Naive B cell (primary cell): ENCODE results near the gene VANGL1. TPM values are rescaled to one million over a fixed set of nuclear protein-coding genes. Genes with fewer than 3 reads are reported as not detected.
A peak's percentile ranks its signal among the peaks of the same experiment; 100 is the strongest.
"Not testable (repeated sequence)": the region's sequence is repeated elsewhere in the genome, so short reads cannot be mapped to it uniquely, and the experiment has no call there.

Experiments
- ATAC-seq, 2 donors: fragments of 150-1000 bp; cut with Tn5 transposase; 2 replicates each; pipeline ENCODE4 v1.10.0; 2021; ENCODE audit warnings: low read depth in 2 of 2, mild to moderate bottlenecking in 2 of 2, moderate library complexity in 2 of 2
- DNase-seq: peaks from one replicate; pipeline ENCODE4 v3.0.0; 2022
- H3K27ac Mint-ChIP-seq, 6 donors: one replicate each; pipeline ENCODE4 v1.8.0; 2020 to 2022; ENCODE audit warnings: mild to moderate bottlenecking in 6 of 6, mixed read lengths in 6 of 6, moderate library complexity in 5 of 6, inconsistent platforms in 2 of 6
- H3K27me3 Mint-ChIP-seq, 3 donors: one replicate each; pipeline ENCODE4 v1.8.0; 2021 to 2022; ENCODE audit warnings: mixed read lengths in 3 of 3, mild to moderate bottlenecking in 1 of 3
- H3K36me3 Mint-ChIP-seq, 2 donors: one replicate each; pipeline ENCODE4 v1.8.0; 2020 to 2022; ENCODE audit warnings: mixed read lengths in 2 of 2, inconsistent platforms in 1 of 2, mild to moderate bottlenecking in 1 of 2
- H3K4me1 Mint-ChIP-seq, 3 donors: one replicate each; pipeline ENCODE4 v1.8.0; 2020 to 2022; ENCODE audit warnings: mixed read lengths in 3 of 3, inconsistent platforms in 1 of 3, mild to moderate bottlenecking in 1 of 3, moderate library complexity in 1 of 3
- H3K4me3 Mint-ChIP-seq, 8 donors: one replicate each; pipeline ENCODE4 v1.8.0; 2020 to 2022; ENCODE audit warnings: mild to moderate bottlenecking in 8 of 8, mixed read lengths in 8 of 8, moderate library complexity in 8 of 8, inconsistent platforms in 2 of 8
- H3K9me3 Mint-ChIP-seq, 7 donors: one replicate each; pipeline ENCODE4 v1.8.0; 2020 to 2022; ENCODE audit warnings: mixed read lengths in 7 of 7, mild to moderate bottlenecking in 5 of 7, inconsistent platforms in 2 of 7, moderate library complexity in 1 of 7
- polyA plus RNA-seq, 6 donors: library from polyadenylated mRNA; unstranded; fragments of 300-500 nt; fragmentation: Illumina TruSeq; gene quantifications; one replicate each; pipeline ENCODE4 v1.2.3, GENCODE V29; 2021; ENCODE audit warnings: low read depth in 6 of 6

Gene VANGL1
- polyA plus RNA-seq, 6 donors from 2014 or later = 0.09 to 0.55 (median 0.24) TPM; not detected in 1

GRCh38 chr1:115630342-115630741 is 11.4 kb upstream of the VANGL1 start:
- Mint-ChIP-seq H3K4me3 (no peak overlapping the region), H3K27me3 (peaks cover 0 to 8% (median 4%) of the 10 kb centered on the region in 3 donors), H3K4me1 (no peaks in the 10 kb centered on the region), H3K36me3 (peaks cover 0 to 8% of the 10 kb centered on the region in 2 donors), H3K27ac (peak overlapping the region in 1 of 6 donors; percentile 41), H3K9me3 (peaks cover 4 to 23% (median 9%) of the 10 kb centered on the region in 7 donors)
- DNase-seq (no peak), ATAC-seq (no peak)

GRCh38 chr1:115632251-115633026 is 9.3 kb upstream of the VANGL1 start:
- Mint-ChIP-seq H3K9me3 (peaks cover 9 to 41% (median 20%) of the 10 kb centered on the region in 7 donors), H3K27ac (no peak overlapping the region), H3K27me3 (peaks cover 4 to 16% (median 8%) of the 10 kb centered on the region in 3 donors), H3K36me3 (peaks cover 0 to 8% of the 10 kb centered on the region in 2 donors), H3K4me1 (no peaks in the 10 kb centered on the region), H3K4me3 (no peak overlapping the region)
- DNase-seq (no peak), ATAC-seq (no peak)

GRCh38 chr1:115633606-115634005 is 8.2 kb upstream of the VANGL1 start:
- Mint-ChIP-seq H3K9me3 (peaks cover 4 to 42% (median 16%) of the 10 kb centered on the region in 7 donors), H3K27me3 (peaks cover 4 to 25% (median 17%) of the 10 kb centered on the region in 3 donors)
- not testable (repeated sequence) for H3K36me3 Mint-ChIP-seq, H3K27ac Mint-ChIP-seq, DNase-seq, H3K4me1 Mint-ChIP-seq, H3K4me3 Mint-ChIP-seq, ATAC-seq

GRCh38 chr1:115637247-115637646 is 4.5 kb upstream of the VANGL1 start:
- not testable (repeated sequence) for H3K4me3 Mint-ChIP-seq, DNase-seq, H3K4me1 Mint-ChIP-seq, ATAC-seq, H3K27ac Mint-ChIP-seq
- H3K27me3 Mint-ChIP-seq = peaks cover 16 to 44% (median 32%) of the 10 kb centered on the region in 3 donors
- H3K9me3 Mint-ChIP-seq = peaks cover 9 to 56% (median 24%) of the 10 kb centered on the region in 7 donors
- peaks cover 0 to 20% of the 10 kb centered on the region in 2 donors for H3K36me3 Mint-ChIP-seq

GRCh38 chr1:115640384-115640783 is 1.4 kb upstream of the VANGL1 start:
- peaks cover 0 to 20% of the 10 kb centered on the region in 2 donors for H3K36me3 Mint-ChIP-seq
- H3K9me3 Mint-ChIP-seq = peaks cover 5 to 43% (median 21%) of the 10 kb centered on the region in 7 donors
- peaks cover 7 to 11% (median 10%) of the 10 kb centered on the region in 3 donors for H3K4me1 Mint-ChIP-seq
- H3K4me3 Mint-ChIP-seq = peak overlapping the region in 3 of 8 donors; percentile 77 to 82 (median 78)
- no peak for ATAC-seq
- DNase-seq = no peak
- no peak overlapping the region for H3K27ac Mint-ChIP-seq
- peaks cover 30 to 44% (median 32%) of the 10 kb centered on the region in 3 donors for H3K27me3 Mint-ChIP-seq

- peaks cover 28 to 32% (median 30%) of the 10 kb centered on the region in 3 donors for H3K27me3 Mint-ChIP-seq
- peaks cover 7 to 11% (median 10%) of the 10 kb centered on the region in 3 donors for H3K4me1 Mint-ChIP-seq
- peaks cover 0 to 20% of the 10 kb centered on the region in 2 donors for H3K36me3 Mint-ChIP-seq
- peaks cover 2 to 26% (median 10%) of the 10 kb centered on the region in 7 donors for H3K9me3 Mint-ChIP-seq
- H3K27ac Mint-ChIP-seq = no peak overlapping the region
- ATAC-seq = peak in 1 of 2 donors; percentile 30
- no peak for DNase-seq
- peak overlapping the region; percentile 20 to 87 (median 78) for H3K4me3 Mint-ChIP-seq
Measured at GRCh38 chr1:115642168-115643072, 650 bp downstream of the VANGL1 start.

DNA sequence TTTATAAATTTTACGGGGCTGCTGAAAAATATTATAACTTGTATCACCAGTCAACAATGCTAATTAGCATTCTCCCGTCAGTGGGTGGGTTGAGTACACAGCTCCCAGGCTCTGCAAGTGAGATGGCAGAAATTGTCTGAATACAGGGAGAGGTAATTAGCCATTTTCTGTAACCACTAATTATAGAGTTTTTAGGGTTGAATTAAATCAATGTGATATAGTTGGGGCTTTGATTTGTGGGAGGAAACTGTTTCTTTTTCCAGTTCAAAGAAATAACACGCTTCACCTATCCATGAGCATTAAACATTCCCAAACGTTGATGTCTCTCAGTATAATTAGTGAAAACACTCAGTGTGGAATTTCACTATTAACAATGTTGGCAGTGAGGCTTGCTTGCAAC is 1.5 kb downstream of the VANGL1 start:
- peak overlapping the region; percentile 20 to 87 (median 78) for H3K4me3 Mint-ChIP-seq

DNA sequence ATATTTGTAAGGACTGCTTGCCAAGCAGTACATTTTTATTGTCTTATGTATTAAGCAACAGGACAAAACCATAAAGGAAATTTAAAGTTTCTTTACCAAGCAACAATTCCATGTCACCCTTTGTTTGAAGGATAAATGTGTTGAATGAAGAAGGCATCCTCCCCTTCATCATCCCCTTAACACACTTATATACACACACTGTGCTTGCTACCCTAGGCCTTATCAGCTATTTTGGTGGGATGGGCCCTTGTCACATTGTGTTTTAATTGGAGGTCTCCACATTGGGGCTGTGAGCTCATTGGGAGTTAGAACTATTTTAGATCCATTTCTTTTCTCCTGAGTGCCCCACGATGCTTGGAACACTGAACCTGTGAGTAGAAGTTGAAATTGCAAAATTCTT is 1.9 kb downstream of the VANGL1 start:
- DNase-seq = no peak
- Mint-ChIP-seq H3K9me3 (peaks cover 2 to 19% (median 5%) of the 10 kb centered on the region in 7 donors), H3K36me3 (peaks cover 0 to 13% of the 10 kb centered on the region in 2 donors), H3K27ac (no peak overlapping the region), H3K4me3 (peak overlapping the region in 2 of 8 donors; percentile 20 to 35), H3K27me3 (peaks cover 19 to 30% (median 22%) of the 10 kb centered on the region in 3 donors), H3K4me1 (peaks cover 7 to 11% (median 10%) of the 10 kb centered on the region in 3 donors)
- no peak for ATAC-seq

More for the DNA sequence above, 1.5 kb downstream of the VANGL1 start:
- Mint-ChIP-seq H3K36me3 (peaks cover 0 to 17% of the 10 kb centered on the region in 2 donors), H3K27me3 (peaks cover 23 to 30% (median 26%) of the 10 kb centered on the region in 3 donors), H3K9me3 (peaks cover 2 to 24% (median 6%) of the 10 kb centered on the region in 7 donors), H3K4me1 (peaks cover 7 to 11% (median 10%) of the 10 kb centered on the region in 3 donors), H3K27ac (no peak overlapping the region)
- no peak for ATAC-seq
- no peak for DNase-seq

DNA sequence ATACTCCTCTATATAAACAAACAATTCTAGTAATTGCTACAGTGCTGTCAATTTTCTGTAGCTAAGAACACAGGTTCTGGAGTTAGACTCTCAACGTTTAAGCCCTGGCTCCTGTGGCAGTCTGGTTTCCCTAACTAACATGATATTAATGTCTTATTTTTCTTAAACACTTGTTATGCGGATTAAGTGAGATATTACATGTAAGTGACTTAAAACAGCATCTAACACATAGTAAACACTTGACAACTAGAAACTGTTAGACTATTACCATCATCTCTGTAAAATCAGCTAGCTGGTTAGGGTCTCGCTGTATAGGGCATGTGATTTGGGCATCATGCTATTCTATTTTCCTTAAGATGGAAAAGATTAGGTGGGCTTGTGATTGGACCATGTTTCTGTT is 2.3 kb downstream of the VANGL1 start:
- H3K4me3 Mint-ChIP-seq = peak overlapping the region in 1 of 8 donors; percentile 31
- H3K4me1 Mint-ChIP-seq = peaks cover 7 to 11% (median 10%) of the 10 kb centered on the region in 3 donors
- peaks cover 2 to 15% (median 5%) of the 10 kb centered on the region in 7 donors for H3K9me3 Mint-ChIP-seq
- peaks cover 0 to 10% of the 10 kb centered on the region in 2 donors for H3K36me3 Mint-ChIP-seq
- no peak overlapping the region for H3K27ac Mint-ChIP-seq
- ATAC-seq = no peak
- peaks cover 17 to 30% (median 20%) of the 10 kb centered on the region in 3 donors for H3K27me3 Mint-ChIP-seq
- DNase-seq = no peak

DNA sequence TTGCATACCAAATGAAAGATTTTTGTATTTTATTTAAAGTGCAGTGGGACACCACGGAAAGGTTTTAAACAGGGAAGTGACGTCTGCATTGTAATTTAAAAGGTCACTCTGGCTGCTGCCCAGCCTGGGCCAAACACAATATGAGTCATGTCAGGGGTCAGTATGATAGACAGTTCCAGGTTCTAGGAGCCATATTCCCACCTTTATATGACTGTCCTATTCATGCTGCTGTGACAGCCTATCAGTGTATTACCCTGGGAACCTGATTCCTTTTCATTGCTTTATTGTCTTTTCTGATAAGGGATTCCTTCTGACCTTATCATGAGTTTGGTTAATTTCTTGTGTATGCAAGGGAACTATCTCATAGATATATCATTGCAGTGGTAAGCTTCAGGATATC is 5.3 kb downstream of the VANGL1 start:
- Mint-ChIP-seq H3K27me3 (peaks cover 0 to 14% (median 0%) of the 10 kb centered on the region in 3 donors), H3K4me3 (no peak overlapping the region), H3K9me3 (no peaks in the 10 kb centered on the region), H3K27ac (no peak overlapping the region), H3K4me1 (peaks cover 0 to 7% (median 4%) of the 10 kb centered on the region in 3 donors), H3K36me3 (no peaks in the 10 kb centered on the region)
- DNase-seq (no peak), ATAC-seq (no peak)

- no peak for DNase-seq
- ATAC-seq = no peak
- H3K9me3 Mint-ChIP-seq = no peaks in the 10 kb centered on the region
- H3K4me1 Mint-ChIP-seq = peaks cover 0 to 7% (median 4%) of the 10 kb centered on the region in 3 donors
- H3K4me3 Mint-ChIP-seq = no peak overlapping the region
- peaks cover 0 to 14% (median 0%) of the 10 kb centered on the region in 3 donors for H3K27me3 Mint-ChIP-seq
- H3K36me3 Mint-ChIP-seq = no peaks in the 10 kb centered on the region
- no peak overlapping the region for H3K27ac Mint-ChIP-seq
Measured at GRCh38 chr1:115647507-115647906, 5.7 kb downstream of the VANGL1 start.

DNA sequence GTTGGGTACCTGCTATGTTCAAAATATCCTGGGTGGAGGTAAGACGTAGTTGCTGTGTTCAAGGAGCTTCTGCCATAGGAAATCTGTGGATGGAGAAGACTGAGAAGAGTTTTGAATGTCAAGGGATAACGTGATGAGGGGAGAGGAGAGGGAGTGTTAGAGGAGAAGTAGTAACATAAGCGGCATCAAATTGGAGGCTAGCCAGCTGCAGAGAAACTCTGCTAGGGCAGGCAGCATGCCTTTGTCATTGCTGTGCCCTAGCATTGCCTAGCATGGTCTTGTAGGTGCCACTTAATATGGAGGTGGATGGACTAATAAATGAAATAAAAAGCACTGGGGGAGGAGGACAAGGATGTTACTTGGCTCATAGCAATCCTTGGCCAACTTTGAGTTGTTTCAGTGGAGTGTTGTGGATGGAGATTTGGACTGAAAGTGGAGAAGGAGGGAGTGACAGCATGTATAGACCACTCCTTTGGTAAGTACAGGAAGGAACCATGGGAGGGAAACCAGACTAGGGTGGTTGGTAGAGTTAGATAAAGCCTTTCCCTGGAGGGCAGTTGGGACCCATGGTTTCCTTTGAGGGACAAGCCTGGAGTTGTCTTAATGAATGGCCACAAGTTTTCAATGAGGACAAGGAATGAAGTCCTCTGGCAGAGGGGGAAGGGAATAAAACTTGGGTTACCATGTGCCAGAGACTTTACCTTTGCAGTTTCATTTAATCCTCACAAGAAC is 6.3 kb downstream of the VANGL1 start:
- peaks cover 0 to under 1% (median under 1%) of the 10 kb centered on the region in 3 donors for H3K4me1 Mint-ChIP-seq
- no peak overlapping the region for H3K27ac Mint-ChIP-seq
- ATAC-seq (no peak), DNase-seq (no peak)
- H3K4me3 Mint-ChIP-seq = no peak overlapping the region
- H3K36me3 Mint-ChIP-seq = no peaks in the 10 kb centered on the region
- H3K9me3 Mint-ChIP-seq = no peaks in the 10 kb centered on the region
- peaks cover 0 to 11% (median 0%) of the 10 kb centered on the region in 3 donors for H3K27me3 Mint-ChIP-seq
